ENCODE measurements around the gene MFAP3.

Gene MFAP3

DNA sequence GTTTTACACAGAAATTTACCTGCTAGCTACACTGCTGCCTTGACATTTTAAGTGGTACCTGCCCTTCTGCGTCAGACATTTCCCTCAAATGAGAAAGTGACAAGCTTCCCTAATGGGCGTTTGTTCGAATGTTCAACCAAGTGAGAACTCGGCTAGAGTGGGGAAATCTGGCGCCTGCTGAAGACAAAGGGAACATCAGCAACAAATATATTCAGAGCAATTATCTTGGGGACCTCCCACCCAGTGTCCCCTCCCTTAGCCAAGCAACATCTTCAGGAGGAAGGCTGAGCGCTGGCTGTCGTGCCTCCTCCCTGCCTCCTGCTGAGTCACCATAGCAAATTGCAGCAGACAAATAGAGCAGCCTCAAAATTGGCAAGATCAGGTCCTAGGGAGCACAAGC is 57.1 kb downstream of the MFAP3 start:
- peak; percentile 42 for DNase-seq

GRCh38 chr5:154097031-154097430 is 58.3 kb downstream of the MFAP3 start:
- no peak for DNase-seq

- no peak for DNase-seq
Observed at GRCh38 chr5:154098465-154098864, 59.7 kb downstream of the MFAP3 start.

DNA sequence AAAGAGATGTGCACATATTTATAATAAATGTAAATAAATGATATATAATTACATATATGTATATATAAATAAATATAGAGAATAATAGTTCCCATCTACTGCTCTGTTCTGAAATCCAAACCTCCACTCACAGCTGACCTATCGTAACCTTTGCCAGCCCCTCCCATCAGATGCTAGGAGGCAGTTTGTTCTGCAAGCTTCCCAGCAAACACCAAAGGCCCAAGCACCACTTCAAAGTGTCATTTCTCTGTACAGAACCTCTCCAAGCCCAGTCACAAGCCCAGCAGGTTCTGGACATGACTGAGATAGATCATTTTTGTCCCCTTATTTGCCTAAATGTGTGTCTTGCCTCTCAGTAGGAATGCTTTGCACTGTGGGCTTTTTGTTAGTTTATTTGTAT is 62.4 kb downstream of the MFAP3 start:
- no peak for DNase-seq

DNA sequence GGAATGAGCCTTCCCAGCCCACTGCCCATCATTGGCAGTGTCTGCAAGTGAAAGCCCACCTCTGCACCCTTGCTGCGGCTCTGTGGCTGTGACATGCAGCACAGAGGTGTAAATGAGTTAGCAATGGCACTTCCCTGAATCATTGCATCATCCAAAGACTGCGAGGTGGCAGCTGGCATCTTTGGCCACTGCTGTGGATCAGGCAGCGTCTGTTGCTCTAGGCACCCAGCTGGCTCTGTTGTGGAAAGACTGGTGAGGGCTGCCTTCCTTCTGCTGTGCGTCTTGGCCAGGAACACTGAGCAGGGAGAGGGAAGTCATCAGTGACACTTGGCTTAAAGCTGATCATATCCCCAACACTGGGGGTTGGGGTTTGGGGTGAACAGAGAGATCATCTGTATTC is 64.5 kb downstream of the MFAP3 start:
- DNase-seq = peak; percentile 82

Measured in NCI-H2171 treated with DMSO at 0.1 percent for 48 hours (cell line).